H9 (cell line): ENCODE results near the gene DLST. TPM values are rescaled to one million over a fixed set of nuclear protein-coding genes. Genes with fewer than 3 reads are reported as not detected.

Source experiments
- DNase-seq: peaks from one replicate; pipeline ENCODE4 v3.0.0-alpha.2; 2017
- H2AFZ ChIP-seq: one replicate; pipeline ENCODE4 v1.6.1; 2013; ENCODE audit warnings: mild to moderate bottlenecking, low read length, control low read depth, moderate library complexity
- H2AK5ac ChIP-seq: 2 replicates; pipeline ENCODE4 v1.6.1; 2013; ENCODE audit warnings: low read length, control low read depth, mixed read lengths; ENCODE audit not compliant: insufficient read length
- H2BK120ac ChIP-seq: one replicate; pipeline ENCODE4 v1.6.1; 2013; ENCODE audit warnings: low read depth, mild to moderate bottlenecking, low read length, control low read depth, inconsistent platforms; ENCODE audit not compliant: poor library complexity, severe bottlenecking
- H2BK12ac ChIP-seq: 2 replicates; pipeline ENCODE4 v1.6.1; 2013; ENCODE audit warnings: low read length, control low read depth, mixed read lengths, low read depth; ENCODE audit not compliant: insufficient read length
- H2BK15ac ChIP-seq: 2 replicates; pipeline ENCODE4 v1.6.1; 2013; ENCODE audit warnings: low read depth, low read length, control low read depth
- H2BK20ac ChIP-seq: one replicate; pipeline ENCODE4 v1.6.1; 2013; ENCODE audit warnings: low read depth, mild to moderate bottlenecking, low read length, control low read depth, inconsistent platforms; ENCODE audit not compliant: poor library complexity, severe bottlenecking
- H2BK5ac ChIP-seq: 2 replicates; pipeline ENCODE4 v1.6.1; 2013; ENCODE audit warnings: low read length, control low read depth, mixed read lengths; ENCODE audit not compliant: insufficient read length
- H3K14ac ChIP-seq: 2 replicates; pipeline ENCODE4 v1.6.1; 2013; ENCODE audit warnings: low read length, control low read depth; ENCODE audit not compliant: insufficient read depth
- H3K18ac ChIP-seq: 2 replicates; pipeline ENCODE4 v1.6.1; 2013; ENCODE audit warnings: low read depth, mild to moderate bottlenecking, mixed read lengths, low read length, control low read depth; ENCODE audit not compliant: insufficient read length
- H3K23ac ChIP-seq: 2 replicates; pipeline ENCODE4 v1.6.1; 2013; ENCODE audit warnings: low read length, control low read depth, mixed read lengths, low read depth; ENCODE audit not compliant: insufficient read length
- H3K23me2 ChIP-seq: 2 replicates; pipeline ENCODE4 v1.6.1; 2013; ENCODE audit warnings: low read depth, mild to moderate bottlenecking, mixed read lengths, low read length, control low read depth; ENCODE audit not compliant: insufficient read length, poor library complexity, severe bottlenecking
- H3K27ac ChIP-seq: 2 replicates; pipeline ENCODE4 v1.5.1; 2013; ENCODE audit warnings: low read length, control low read depth, mixed read lengths, low read depth; ENCODE audit not compliant: insufficient read length
- H3K27me3 ChIP-seq: 2 replicates; pipeline ENCODE4 v1.6.1; 2013; ENCODE audit warnings: low read length, control low read depth, inconsistent platforms; ENCODE audit not compliant: insufficient read depth
- H3K4ac ChIP-seq: 2 replicates; pipeline ENCODE4 v1.6.1; 2013; ENCODE audit warnings: low read depth, mild to moderate bottlenecking, control low read depth, inconsistent platforms, low read length, moderate library complexity
- H3K4me1 ChIP-seq: 2 replicates; pipeline ENCODE4 v1.6.1; 2013; ENCODE audit warnings: low read length, control low read depth, inconsistent platforms; ENCODE audit not compliant: insufficient read depth
- H3K4me2 ChIP-seq: 2 replicates; pipeline ENCODE4 v1.6.1; 2013; ENCODE audit warnings: low read length, control low read depth, mixed read lengths; ENCODE audit not compliant: insufficient read length, insufficient read depth
- H3K56ac ChIP-seq: 2 replicates; pipeline ENCODE4 v1.6.1; 2013; ENCODE audit warnings: low read depth, mild to moderate bottlenecking, mixed read lengths, low read length, control low read depth; ENCODE audit not compliant: insufficient read length
- H3K79me1 ChIP-seq: 2 replicates; pipeline ENCODE4 v1.6.1; 2013; ENCODE audit warnings: low read depth, mild to moderate bottlenecking, moderate library complexity, low read length, control low read depth, inconsistent platforms; ENCODE audit not compliant: insufficient read depth, poor library complexity, severe bottlenecking
- H3K79me2 ChIP-seq: 2 replicates; pipeline ENCODE4 v1.6.1; 2013; ENCODE audit warnings: low read length, control low read depth, inconsistent platforms; ENCODE audit not compliant: insufficient read depth
- H3K9ac ChIP-seq: 2 replicates; pipeline ENCODE4 v1.6.1; 2013; ENCODE audit warnings: low read length, control low read depth, mixed read lengths; ENCODE audit not compliant: insufficient read length; ENCODE audit errors: extremely low read depth
- H3K9me3 ChIP-seq: one replicate; pipeline ENCODE4 v1.6.1; 2013; ENCODE audit warnings: low read depth, low read length, inconsistent platforms; ENCODE audit not compliant: control insufficient read depth
- H3T11ph ChIP-seq: one replicate; pipeline ENCODE4 v1.6.1; 2013; ENCODE audit warnings: mild to moderate bottlenecking, low read length, control low read depth, inconsistent platforms
- H4K20me1 ChIP-seq: one replicate; pipeline ENCODE4 v1.6.1; 2013; ENCODE audit not compliant: control insufficient read depth, insufficient read length, insufficient read depth
- H4K5ac ChIP-seq: 2 replicates; pipeline ENCODE4 v1.6.1; 2013; ENCODE audit warnings: low read depth, mild to moderate bottlenecking, mixed read lengths, low read length, control low read depth; ENCODE audit not compliant: insufficient read length
- H4K8ac ChIP-seq: replicated peaks from 2 replicates; pipeline ENCODE4 v1.6.1; 2013; ENCODE audit warnings: low read length, control low read depth, mixed read lengths, low read depth; ENCODE audit not compliant: insufficient read length
- H4K91ac ChIP-seq: 2 replicates; pipeline ENCODE4 v1.6.1; 2013; ENCODE audit warnings: low read depth, mild to moderate bottlenecking, moderate library complexity, mixed read lengths, low read length, control low read depth; ENCODE audit not compliant: insufficient read length
- H3K27ac Mint-ChIP-seq, 3 experiments: 2 replicates in 2 of 3; 3 replicates in 1 of 3; pipeline ENCODE4 v1.8.0; 2020 to 2021; ENCODE audit warnings: mixed read lengths in 3 of 3, mild to moderate bottlenecking in 1 of 3, moderate library complexity in 1 of 3
- H3K27me3 Mint-ChIP-seq: 2 replicates; pipeline ENCODE4 v1.8.0; 2021; ENCODE audit warnings: low read depth, mild to moderate bottlenecking, moderate library complexity, mixed read lengths
- H3K36me3 Mint-ChIP-seq, 3 experiments: 2 replicates in 2 of 3; 3 replicates in 1 of 3; pipeline ENCODE4 v1.8.0; 2020 to 2021; ENCODE audit warnings: low read depth in 3 of 3, mixed read lengths in 3 of 3; ENCODE audit not compliant: insufficient read depth in 1 of 3
- H3K4me1 Mint-ChIP-seq, 2 experiments: 2 replicates each; pipeline ENCODE4 v1.8.0; 2020; ENCODE audit warnings: mixed read lengths in 2 of 2
- H3K4me3 Mint-ChIP-seq, 2 experiments: 2 replicates in 1 of 2; 3 replicates in 1 of 2; pipeline ENCODE4 v1.8.0; 2020 to 2021; ENCODE audit warnings: mild to moderate bottlenecking in 2 of 2, mixed read lengths in 2 of 2, moderate library complexity in 1 of 2
- H3K9me3 Mint-ChIP-seq, 2 experiments: 2 replicates in 1 of 2; 3 replicates in 1 of 2; pipeline ENCODE4 v1.8.0; 2020; ENCODE audit warnings: mild to moderate bottlenecking in 2 of 2, mixed read lengths in 2 of 2, moderate library complexity in 1 of 2
- CTCF ChIP-seq: fragments of 200-600 bp; sonication (generic); conservative IDR thresholded peaks from 3 replicates; pipeline ENCODE4 v1.8.0; 2021; ENCODE audit warnings: antibody characterized with exemption, mild to moderate bottlenecking
- WGBS: extraction: QIAGEN DNeasy Blood & Tissue Kit; methylation state at CpG from one replicate; pipeline ENCODE4 v1.1.7; 2013; ENCODE audit warnings: missing lambda C conversion rate, low lambda C conversion rate, mixed read lengths; ENCODE audit not compliant: insufficient read length; ENCODE audit errors: extremely low coverage; 5-methylcytosine and 5-hydroxymethylcytosine counted together
- total RNA-seq: library from RNA; stranded (reverse); gene quantifications from 2 replicates; pipeline ENCODE4 v1.2.1, GENCODE V29; 2021

The DLST gene
- total RNA-seq, 1 experiment from 2014 or later: 116 TPM

GRCh38 chr14:74942608-74943007, 60.9 kb downstream of the DLST start:
- Histone ChIP-seq H3K18ac (no peak overlapping the region), H3T11ph (no peak overlapping the region), H2AFZ (no peak overlapping the region), H4K5ac (no peak overlapping the region), H3K56ac (no peak overlapping the region), H3K79me1 (no peaks in the 10 kb centered on the region), H2BK120ac (no peak overlapping the region), H3K23me2 (no peaks in the 10 kb centered on the region), H4K20me1 (peaks cover 4% of the 10 kb centered on the region), H3K4ac (no peak overlapping the region), H3K9ac (no peak overlapping the region), H3K23ac (no peak overlapping the region), H3K4me1 (no peaks in the 10 kb centered on the region), H4K91ac (no peak overlapping the region), H3K27ac (no peak overlapping the region), H3K79me2 (no peaks in the 10 kb centered on the region), H3K14ac (no peak overlapping the region), H3K9me3 (no peaks in the 10 kb centered on the region), H2BK5ac (no peak overlapping the region), H3K27me3 (no peaks in the 10 kb centered on the region), H2BK15ac (no peak overlapping the region), H4K8ac (no peak overlapping the region), H2AK5ac (no peak overlapping the region), H3K4me2 (no peak overlapping the region), H2BK20ac (no peak overlapping the region), H2BK12ac (no peak overlapping the region)
- Mint-ChIP-seq H3K36me3 (no peaks in the 10 kb centered on the region), H3K4me3 (no peak overlapping the region), H3K4me1 (peaks cover 5 to 18% of the 10 kb centered on the region in 2 experiments), H3K9me3 (no peaks in the 10 kb centered on the region), H3K27ac (peak overlapping the region in 2 of 3 experiments; percentile 44 to 80; a peak in 2 of 7 replicates), H3K27me3 (no peaks in the 10 kb centered on the region; the same call in 1 of the 2 replicates)
- no CpG with 5 or more reads among the region's 11 CpGs for WGBS
- no peak for DNase-seq
- no peak for TF ChIP-seq CTCF
